ENCODE results near the gene VAV3.
A peak's percentile ranks its signal among the peaks of the same experiment; 100 is the strongest.

The VAV3 gene

GRCh38 chr1:107557095-107557494, 407.9 kb downstream of the VAV3 start:
- DNase-seq, result no peak

GRCh38 chr1:107555578-107555977, 409.4 kb downstream of the VAV3 start:
- DNase-seq, result no peak

GRCh38 chr1:107552781-107553180, 412.2 kb downstream of the VAV3 start:
- DNase-seq, result no peak

- DNase-seq, result no peak
These were observed 413.5 kb downstream of the VAV3 start for GRCh38 chr1:107551456-107551855.

- DNase-seq, result no peak
These were observed 414.6 kb downstream of the VAV3 start for GRCh38 chr1:107550358-107550757.

GRCh38 chr1:107549152-107549810, 415.7 kb downstream of the VAV3 start:
- no peak for DNase-seq

- DNase-seq, result no peak
These were observed 416.7 kb downstream of the VAV3 start for GRCh38 chr1:107548276-107548675.

GRCh38 chr1:107547363-107548155, 417.4 kb downstream of the VAV3 start:
- no peak for DNase-seq

GRCh38 chr1:107546576-107546975, 418.4 kb downstream of the VAV3 start:
- no peak for DNase-seq

- DNase-seq, result no peak
These were observed 419.1 kb downstream of the VAV3 start for GRCh38 chr1:107545879-107546278.

- DNase-seq, result no peak
These were observed 419.9 kb downstream of the VAV3 start for GRCh38 chr1:107545056-107545577.

GRCh38 chr1:107544285-107544684, 420.7 kb downstream of the VAV3 start:
- no peak for DNase-seq

- DNase-seq, result no peak
These were observed 423.6 kb downstream of the VAV3 start for GRCh38 chr1:107541412-107541811.

- DNase-seq, result no peak
These were observed 426.5 kb downstream of the VAV3 start for GRCh38 chr1:107538502-107538901.

- DNase-seq, result peak; percentile 69
These were observed 428.7 kb downstream of the VAV3 start for GRCh38 chr1:107536266-107536665.

GRCh38 chr1:107535091-107535490, 429.9 kb downstream of the VAV3 start:
- DNase-seq, result peak; percentile 4

GRCh38 chr1:107534632-107535031, 430.3 kb downstream of the VAV3 start:
- no peak for DNase-seq

GRCh38 chr1:107533436-107533835, 431.5 kb downstream of the VAV3 start:
- no peak for DNase-seq

GRCh38 chr1:107532318-107532717, 432.7 kb downstream of the VAV3 start:
- no peak for DNase-seq

GRCh38 chr1:107531065-107531908, 433.7 kb downstream of the VAV3 start:
- no peak for DNase-seq

GRCh38 chr1:107530543-107530942, 434.4 kb downstream of the VAV3 start:
- DNase-seq, result no peak

GRCh38 chr1:107529511-107530149, 435.4 kb downstream of the VAV3 start:
- DNase-seq, result peak; percentile 56
